Activated CD4-positive, CD25-positive, alpha-beta regulatory T cell treated with anti-CD3 and anti-CD28 coated beads, Interleukin-2, amount 50 U/mL, for 24 hours (primary cell): ENCODE data around the gene PLGRKT.
A peak's percentile ranks its signal among the peaks of the same experiment; 100 is the strongest.
"Not testable (repeated sequence)": the region's sequence is repeated elsewhere in the genome, so short reads cannot be mapped to it uniquely, and the experiment has no call there.

Experiments used
- ATAC-seq, 2 donors: fragments of 150-1000 bp; cut with Tn5 transposase; one replicate each; pipeline ENCODE4 v1.10.0; 2021; ENCODE audit warnings: mild to moderate bottlenecking in 1 of 2, moderate library complexity in 1 of 2

The PLGRKT gene

DNA sequence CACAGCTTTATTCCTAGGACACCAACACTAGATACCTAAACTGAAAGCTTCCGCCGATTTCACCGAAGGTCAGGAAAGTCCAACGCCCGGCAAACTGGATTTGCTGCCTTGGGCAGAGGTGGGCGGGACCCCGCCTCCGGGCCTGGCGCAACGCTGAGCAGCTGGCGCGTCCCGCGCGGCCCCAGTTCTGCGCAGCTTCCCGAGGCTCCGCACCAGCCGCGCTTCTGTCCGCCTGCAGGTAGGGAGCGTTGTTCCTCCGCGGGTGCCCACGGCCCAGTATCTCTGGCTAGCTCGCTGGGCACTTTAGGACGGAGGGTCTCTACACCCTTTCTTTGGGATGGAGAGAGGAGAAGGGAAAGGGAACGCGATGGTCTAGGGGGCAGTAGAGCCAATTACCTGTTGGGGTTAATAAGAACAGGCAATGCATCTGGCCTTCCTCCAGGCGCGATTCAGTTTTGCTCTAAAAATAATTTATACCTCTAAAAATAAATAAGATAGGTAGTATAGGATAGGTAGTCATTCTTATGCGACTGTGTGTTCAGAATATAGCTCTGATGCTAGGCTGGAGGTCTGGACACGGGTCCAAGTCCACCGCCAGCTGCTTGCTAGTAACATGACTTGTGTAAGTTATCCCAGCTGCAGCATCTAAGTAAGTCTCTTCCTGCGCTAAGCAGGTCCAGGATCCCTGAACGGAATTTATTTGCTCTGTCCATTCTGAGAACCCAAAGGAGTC is 12.8 kb upstream of the PLGRKT start, which contains the start of gene CD274:
CD274 (plus strand) TSS at position 184 of the 733 bp plus-strand sequence. CDS start 5,572 bp downstream, outside the sequence.
- peak; percentile 66 to 72 for ATAC-seq

DNA sequence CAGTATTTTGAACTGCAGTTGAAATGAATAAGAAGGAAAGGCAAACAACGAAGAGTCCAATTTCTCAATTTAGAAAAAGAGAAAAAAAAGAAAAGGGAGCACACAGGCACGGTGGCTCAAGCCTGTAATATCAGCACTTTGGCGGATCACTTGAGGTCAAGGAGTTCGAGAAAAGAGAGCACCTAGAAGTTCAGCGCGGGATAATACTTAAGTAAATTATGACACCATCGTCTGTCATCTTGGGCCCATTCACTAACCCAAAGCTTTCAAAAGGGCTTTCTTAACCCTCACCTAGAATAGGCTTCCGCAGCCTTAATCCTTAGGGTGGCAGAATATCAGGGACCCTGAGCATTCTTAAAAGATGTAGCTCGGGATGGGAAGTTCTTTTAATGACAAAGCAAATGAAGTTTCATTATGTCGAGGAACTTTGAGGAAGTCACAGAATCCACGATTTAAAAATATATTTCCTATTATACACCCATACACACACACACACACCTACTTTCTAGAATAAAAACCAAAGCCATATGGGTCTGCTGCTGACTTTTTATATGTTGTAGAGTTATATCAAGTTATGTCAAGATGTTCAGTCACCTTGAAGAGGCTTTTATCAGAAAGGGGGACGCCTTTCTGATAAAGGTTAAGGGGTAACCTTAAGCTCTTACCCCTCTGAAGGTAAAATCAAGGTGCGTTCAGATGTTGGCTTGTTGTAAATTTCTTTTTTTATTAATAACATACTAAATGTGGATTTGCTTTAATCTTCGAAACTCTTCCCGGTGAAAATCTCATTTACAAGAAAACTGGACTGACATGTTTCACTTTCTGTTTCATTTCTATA is 12.0 kb upstream of the PLGRKT start:
- peak in 1 of 2 donors; percentile 0 for ATAC-seq

DNA sequence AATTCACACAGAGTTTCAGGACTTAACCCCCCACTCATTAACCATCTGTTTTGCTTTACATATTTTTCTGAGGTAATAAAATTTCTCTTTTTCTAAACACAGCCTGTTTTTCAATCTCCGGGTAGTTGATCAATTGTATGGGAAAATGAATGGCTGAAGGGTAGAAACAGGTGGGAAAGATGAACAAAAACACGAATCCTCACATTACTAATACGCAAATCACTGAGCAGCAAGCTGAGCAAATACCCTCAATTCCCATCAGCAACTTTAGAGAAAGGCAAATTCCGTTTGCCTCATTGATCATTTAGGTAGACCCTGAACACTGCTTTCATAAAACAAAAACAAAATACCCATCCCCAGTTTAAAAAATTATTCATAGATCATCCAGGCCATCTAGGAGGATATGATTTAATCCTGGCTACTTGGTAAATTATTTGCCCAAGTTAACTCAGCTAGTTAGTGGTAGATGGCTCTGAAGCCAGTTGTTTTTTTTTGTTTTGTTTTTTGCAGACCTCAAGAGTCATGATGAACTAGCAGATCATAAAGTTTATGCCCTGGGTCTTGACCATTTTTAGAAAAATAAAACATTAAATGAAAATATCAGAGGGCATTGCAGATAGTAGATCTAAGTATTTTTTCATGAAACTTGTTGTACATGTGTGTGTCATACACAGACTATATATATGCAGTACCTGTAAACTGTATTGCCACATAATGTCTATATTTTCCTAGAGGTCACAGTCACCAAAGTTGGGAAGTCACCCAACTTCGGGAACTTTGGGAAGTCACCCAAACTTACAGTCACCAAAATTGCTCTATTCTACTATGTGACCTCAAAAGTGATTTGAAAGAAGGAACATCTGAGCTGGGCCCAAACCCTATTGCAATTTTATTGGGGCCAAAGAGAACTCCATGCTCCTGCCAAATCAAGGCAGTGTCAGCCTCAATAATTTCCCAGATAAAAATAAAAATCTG is 11.0 kb upstream of the PLGRKT start:
- ATAC-seq, result no peak

DNA sequence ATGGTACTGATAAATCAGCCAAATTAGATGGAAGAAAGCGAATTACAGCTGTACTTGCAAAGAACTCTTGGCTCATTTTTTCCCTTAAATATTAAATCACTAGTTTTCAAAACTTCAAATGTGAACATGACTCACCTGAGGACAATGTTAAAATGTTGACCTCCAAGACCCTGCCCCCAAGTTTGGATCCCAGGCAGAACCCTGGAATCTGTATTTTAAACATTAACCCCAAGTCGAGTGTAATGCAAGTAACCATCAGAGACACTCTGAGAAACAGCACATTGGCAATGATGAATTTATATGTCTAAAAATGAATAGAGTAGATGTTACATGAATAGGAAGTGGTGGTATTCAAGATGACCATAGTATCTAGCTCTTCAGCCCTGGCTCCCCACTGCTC is 10.3 kb upstream of the PLGRKT start:
- no peak for ATAC-seq

DNA sequence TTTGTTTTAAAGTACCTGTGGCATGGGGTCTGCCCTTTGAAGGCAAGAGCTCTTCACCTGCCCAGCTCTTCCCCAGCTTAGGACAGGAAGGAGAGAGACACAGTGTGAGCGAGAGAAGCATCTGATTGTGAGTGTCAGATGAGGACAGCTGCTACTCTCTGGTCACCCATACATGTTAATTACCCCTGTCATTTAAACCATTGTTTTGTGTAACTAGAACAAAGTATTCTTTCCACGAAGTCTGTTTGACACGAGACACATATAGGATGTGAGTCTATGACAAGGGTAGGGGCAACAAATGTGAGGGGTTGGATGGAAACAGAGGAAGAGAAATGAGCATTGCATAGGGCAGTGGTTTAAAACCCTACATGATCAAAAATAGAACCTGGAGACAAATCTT is 9.6 kb upstream of the PLGRKT start:
- ATAC-seq, result no peak

DNA sequence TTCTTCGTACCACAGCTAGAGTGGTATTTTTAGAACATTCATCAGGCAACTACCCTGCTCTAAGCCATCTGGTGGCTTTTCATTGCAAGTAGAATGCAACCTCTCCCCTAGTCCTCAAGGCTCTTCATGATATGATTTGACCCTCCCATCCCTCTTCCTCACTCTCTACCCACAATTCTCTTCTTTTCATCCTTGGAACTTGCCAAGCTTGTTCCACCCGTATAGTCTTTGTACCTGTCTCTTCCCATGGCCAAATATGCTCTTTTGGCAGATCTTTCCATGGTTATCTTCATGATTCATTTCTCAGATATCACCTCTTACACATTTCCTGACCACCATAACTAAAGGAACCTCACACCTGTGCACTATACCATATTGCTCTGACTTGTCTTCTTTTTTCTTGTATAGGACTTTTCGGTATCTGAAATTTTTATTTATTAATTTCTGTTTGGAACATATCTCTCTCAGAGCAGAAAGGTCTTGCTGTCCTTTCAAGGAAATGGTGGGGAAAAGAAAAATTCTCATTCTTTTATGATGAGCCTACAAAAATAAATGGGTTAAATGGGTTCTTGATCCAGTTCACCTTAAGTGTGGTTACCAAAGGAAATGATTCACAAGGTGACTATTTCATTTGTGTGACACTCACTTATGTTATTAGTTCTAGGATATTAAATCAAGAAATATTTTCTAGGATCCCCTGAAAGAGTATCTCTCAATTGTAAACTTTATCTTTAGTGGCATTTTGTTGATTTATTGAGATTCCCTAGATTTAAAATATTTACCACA is 8.9 kb upstream of the PLGRKT start:
- peak; percentile 53 to 57 for ATAC-seq

DNA sequence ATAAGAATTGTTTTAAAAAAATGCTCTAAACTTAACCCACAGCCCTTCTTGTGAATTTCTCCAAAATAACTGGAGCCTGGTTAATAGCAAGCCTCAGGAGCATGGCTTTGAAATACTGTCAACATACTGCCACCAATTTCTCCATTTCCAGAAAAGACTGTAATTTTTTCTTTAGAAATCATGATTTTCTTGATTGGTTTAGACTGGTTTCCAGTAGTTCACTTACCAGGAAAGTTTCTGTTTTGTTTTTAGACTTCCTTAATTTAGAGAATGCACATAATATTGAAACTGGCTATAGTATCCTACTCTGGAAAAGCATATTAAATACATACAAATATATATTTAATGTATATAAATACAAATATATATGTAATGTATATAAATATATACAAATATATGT is 8.2 kb upstream of the PLGRKT start:
- ATAC-seq, result no peak

DNA sequence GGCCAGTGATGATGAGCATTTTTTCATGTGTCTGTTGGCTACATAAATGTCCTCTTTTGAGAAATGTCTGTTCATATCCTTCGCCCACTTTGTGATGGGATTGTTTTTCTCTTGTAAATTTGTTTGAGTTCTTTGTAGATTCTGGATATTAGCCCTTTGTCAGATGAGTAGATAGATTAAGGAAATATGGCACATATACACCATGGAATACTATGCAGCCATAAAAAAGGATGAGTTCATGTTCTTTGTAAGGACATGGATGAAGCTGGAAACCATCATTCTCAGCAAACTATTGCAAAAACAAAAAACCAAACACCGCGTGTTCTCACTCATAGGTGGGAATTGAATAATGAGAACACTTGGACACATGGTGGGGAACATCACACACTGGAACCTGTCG is 7.4 kb upstream of the PLGRKT start:
- ATAC-seq, result not testable (repeated sequence)

DNA sequence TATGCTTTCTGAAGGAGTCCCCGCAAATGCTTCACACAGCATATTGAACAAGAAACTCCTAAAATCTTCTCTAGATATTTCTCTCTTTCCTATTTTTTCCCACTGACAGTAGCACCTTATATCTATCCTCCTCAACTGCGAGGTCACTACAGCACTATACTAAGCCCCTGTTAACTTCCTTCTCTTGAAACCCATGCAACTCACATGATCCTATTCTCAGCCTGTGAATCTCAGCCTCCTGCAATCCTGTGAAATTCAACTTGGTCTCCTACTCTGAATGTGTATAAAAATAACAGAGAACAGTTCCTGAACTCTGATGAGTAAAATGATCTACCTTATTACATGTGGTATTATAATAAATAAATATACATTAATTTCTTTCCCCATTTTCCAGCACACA is 6.1 kb upstream of the PLGRKT start:
- ATAC-seq, result no peak

DNA sequence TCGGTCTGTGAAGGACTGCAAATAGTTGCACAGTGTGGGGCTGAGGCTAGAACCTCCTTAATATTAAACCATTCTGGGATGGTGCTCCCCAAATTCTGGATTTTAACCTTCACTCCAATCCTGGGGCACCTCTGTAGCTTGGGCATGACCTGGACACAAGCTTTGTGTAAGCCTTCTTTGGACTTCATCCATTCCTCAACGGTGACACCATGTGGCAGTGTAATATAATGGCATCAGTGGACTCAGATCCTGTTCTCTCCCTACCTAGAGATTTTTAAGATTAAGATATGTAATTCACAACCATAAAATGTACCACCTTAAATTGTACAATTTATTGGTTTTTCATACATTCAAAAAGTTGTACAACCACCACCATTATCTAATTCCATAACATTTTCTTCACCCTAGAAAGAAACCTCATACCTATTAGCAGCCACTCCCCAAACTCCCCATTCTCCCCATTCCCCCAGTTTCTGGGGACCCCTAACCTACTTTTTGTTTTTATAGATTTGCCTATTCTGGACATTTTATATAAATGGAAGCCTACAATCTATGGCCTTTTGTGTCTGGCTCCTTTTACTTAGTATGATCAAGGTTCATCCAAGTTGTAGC is 4.8 kb upstream of the PLGRKT start:
- ATAC-seq, result no peak

DNA sequence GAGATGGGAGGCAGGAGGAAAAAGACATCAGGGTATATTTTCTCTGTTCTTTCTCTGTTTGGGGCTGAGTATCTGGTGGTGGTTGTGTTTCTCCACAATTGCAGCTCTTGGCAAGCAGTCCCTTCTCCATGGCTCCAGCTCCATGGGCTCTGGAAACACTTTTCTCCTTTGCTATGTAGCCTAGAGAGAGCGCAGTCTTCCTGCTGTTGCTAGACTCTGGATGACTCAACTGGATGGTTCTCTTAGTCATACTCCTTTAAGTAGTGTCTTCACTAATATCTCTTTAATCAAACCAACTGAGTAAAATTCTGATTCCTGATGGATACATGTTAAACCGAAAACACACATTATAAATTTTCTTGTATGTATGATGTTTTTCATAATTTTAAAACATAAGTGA is 3.3 kb upstream of the PLGRKT start:
- ATAC-seq, result no peak

DNA sequence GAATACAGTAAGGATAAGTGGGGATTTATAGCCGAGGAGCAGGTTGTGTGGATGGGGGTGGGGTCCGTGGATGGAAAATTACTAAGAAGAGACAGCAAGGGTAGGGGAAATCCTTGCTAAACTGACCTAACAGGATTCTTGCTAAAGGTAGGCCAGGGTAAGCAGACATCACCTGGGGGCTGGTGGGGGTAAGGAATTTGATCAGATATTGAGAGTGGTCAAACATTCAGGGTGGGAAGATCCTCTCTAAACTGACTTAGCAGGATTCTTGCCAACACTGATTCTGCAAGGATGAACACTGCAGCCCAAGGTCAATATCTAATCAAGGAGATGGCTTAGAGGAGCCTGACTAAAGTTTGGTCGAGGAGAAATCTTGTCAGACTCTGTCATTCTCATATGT is 2.7 kb upstream of the PLGRKT start:
- ATAC-seq, result no peak

DNA sequence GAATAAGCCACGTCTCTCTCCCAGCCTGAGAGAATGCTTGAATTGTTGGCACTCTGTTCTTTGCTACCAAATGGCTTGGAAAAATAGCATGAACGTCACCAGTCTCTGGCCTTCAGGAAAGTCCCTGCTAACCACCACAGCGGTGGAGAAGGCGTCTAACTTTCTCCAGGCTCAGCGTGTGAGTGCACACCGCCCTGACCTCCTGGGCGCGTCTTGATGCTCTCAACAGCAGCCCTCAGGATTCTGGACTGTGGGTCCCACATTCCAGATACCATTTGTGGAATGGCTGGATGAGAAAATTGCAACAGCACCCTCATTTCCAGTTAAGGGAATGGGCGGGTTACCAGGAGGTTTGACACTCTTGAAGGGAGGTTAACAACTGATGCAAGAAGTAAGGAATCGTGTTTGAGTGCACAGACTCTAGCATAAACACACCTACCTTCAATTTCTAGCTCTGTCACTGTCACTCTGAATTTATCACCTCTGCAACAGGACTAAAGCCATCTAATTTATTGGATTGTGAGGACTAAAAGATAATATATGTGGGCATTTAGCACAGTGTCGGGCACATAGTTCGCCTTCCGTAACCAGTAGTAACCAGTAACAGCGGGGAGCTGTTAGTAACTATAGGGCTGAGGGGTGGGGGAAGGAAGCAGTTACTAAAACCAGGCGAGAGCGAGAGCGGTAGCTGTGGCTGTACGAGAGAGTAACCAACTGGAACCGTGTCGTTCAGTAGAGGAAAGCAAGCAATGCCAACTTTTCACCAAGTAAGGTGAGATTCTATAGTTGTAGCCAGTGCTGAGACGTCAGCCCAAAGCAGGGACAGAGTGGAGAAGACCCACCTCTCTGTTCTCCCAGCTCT is 807 bp upstream of the PLGRKT start:
- peak; percentile 32 to 33 for ATAC-seq

DNA sequence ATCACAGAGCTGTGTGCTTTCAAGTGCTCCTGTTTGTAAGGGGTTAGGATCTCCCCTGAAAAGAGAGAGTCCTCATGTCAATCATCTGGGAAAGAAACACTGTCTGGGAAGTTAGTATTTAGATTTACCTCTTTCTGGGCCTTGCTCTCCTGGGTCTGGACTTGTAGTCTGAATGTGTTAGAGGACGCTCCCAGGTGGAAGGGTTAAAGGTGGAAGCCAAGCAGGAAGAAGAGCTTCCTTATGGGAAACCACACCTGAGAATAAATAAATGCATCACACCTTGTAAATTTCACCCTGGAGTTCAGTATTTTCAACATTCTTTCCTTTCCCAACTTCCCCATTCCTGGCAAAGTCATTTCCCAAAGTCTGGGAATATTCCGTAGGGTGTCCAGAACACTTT is 1.3 kb downstream of the PLGRKT start:
- ATAC-seq, result no peak

DNA sequence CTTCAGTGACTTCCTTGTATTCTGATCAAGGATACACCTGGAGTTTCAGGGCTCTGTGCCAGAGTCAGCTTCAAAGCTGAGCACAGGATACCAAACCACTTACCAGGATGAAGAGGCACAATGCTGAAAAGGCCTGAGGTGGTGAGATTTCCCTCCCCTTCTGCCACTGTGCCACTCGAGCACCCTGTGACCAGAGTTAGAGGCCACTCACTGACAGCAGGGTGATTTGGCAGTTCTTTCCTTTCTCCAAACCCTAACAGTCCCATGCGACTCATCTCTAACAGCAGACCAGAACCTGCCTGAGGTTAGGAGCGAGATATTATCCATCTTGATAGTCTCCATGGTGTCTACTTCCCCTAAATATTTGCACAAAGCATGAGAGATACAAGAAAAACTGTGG is 1.8 kb downstream of the PLGRKT start:
- no peak for ATAC-seq

DNA sequence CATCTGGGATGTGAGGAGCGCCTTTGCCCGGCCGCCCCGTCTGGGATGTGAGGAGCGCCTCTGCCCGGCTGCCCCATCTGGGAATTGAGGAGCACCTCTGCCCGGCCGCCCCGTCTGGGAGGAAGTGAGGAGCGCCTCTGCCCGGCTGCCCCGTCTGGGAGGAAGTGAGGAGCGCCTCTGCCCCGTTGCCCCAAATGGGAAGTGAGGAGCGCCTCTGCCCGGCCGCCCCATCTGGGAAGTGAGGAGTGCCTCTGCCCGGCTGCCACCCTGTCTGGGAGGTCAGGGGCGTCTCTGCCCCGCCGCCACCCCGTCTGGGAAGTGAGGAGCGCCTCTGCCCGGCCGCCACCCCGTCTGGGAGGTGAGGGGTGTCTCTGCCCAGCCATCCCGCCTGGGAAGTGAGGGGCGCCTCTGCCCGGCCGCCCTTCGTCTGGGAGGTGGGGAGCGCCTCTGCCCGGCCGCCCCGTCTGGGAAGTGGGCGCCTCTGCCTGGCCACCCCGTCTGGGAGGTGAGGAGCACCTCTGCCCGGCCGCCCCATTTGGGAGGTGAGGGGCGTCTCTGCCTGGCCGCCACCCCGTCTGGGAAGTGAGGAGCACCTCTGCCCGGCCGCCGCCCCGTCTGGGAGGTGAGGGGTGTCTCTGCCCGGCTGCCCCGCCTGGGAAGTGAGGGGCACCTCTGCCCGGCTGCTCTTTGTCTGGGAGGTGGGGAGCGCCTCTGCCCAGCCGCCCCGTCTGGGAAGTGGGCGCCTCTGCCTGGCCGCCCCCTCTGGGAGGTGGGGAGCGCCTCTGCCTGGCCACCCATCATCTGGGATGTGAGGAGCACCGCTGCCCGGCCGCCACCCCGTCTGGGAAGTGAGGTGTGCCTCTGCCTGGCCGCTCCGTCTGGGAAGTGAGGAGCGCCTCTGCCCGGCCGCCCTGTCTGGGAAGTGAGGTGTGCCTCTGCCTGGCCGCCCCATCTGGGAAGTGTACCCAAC is 3.6 kb downstream of the PLGRKT start:
- ATAC-seq, result not testable (repeated sequence)

DNA sequence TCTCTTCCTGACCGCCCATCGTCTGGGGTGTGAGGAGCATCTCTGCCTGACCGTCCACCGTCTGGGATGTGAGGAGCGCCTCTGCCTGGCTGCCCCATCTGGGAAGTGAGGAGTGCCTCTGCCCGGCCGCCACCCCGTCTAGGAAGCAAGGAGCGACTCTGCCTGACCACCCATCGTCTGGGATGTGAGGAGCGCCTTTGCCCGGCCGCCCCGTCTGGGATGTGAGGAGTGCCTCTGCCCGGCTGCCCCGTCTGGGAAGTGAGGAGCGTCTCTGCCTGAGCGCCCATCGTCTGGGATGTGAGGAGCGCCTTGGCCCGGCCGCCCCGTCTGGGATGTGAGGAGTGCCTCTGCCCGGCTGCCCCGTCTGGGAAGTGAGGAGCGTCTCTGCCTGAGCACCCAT is 4.4 kb downstream of the PLGRKT start:
- not testable (repeated sequence) for ATAC-seq

DNA sequence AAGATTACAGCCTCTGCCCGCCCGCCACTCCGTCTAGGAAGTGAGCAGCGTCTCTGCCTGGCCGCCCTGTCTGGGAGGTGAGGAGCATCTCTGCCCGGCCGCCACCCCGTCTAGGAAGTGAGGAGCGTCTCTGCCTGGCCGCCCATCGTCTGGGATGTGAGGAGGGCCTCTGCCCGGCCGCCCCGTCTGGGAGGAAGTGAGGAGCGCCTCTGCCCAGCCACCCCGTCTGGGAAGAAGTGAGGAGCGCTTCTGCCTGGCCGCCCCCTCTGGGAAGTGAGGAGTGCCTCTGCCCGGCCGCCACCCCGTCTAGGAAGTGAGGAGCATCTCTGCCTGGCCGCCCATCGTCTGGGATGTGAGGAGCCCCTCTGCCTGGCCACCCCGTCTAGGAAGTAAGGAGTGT is 4.8 kb downstream of the PLGRKT start:
- not testable (repeated sequence) for ATAC-seq

DNA sequence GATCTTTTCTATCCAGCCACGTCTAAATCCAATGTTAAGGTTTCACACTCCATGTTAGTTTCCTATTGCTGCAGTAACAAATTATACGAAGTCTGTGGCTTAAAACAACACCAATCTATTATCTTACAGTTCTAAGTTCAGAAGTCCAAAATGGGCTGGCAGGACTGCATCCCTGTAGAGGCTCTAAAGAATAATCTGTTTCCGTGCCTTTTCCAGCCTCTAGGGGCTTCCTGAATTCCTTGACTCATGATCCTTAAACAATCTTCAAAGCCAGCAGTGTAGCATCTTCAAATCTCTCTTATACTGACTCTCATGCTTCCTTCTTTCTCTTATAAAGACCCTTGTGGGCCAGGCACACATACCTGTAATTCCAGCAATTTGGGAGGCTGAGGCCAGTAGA is 6.8 kb downstream of the PLGRKT start:
- ATAC-seq, result no peak
